PC-9 (cell line): ENCODE measurements around the gene ASIP. TPM values are rescaled to one million over a fixed set of nuclear protein-coding genes. Genes with fewer than 3 reads are reported as not detected.

ENCODE experiments used
- Bru-seq: library from RNA; stranded (reverse); fragments of 400-500 nt; gene quantifications from one replicate; lab custom pipeline; 2021; lab: Mats Ljungman, UMichigan
- BruChase-seq, 2 experiments: library from RNA; stranded (reverse); fragments of 400-500 nt; gene quantifications; one replicate each; lab custom pipeline; 2021; lab: Mats Ljungman, UMichigan
- BruUV-seq: library from RNA; stranded (reverse); fragments of 400-500 nt; replicated peaks from 2 replicates; lab custom pipeline; 2021; lab: Mats Ljungman, UMichigan
- CTCF ChIA-PET: fragments of 300-600 bp; sonication (Branson Sonifier 250); formaldehyde crosslinking; loops from one replicate; lab custom pipeline; 2022; ENCODE audit warnings: antibody characterized with exemption; lab: Charles Lee
- POLR2A ChIA-PET: fragments of 300-600 bp; sonication (Branson Sonifier 250); formaldehyde crosslinking; loops from one replicate; lab custom pipeline; 2022; ENCODE audit warnings: antibody characterized with exemption; ENCODE audit not compliant: unreplicated experiment; lab: Charles Lee
- DNase-seq, 2 experiments: peaks; one replicate each; pipeline versions ENCODE4 v3.0.0 to v3.0.0-alpha.2; 2015 to 2022; ENCODE audit warnings: mixed read lengths in 1 of 2
- H2AFZ ChIP-seq: fragments of 200-600 bp; sonication (generic); 2 replicates; pipeline ENCODE4 v1.8.1; 2017; ENCODE audit warnings: antibody characterized with exemption
- H3F3A ChIP-seq: fragments of 200-600 bp; sonication (generic); 2 replicates; pipeline ENCODE4 v1.8.1; 2017; ENCODE audit warnings: antibody characterized with exemption, mild to moderate bottlenecking, low read depth; ENCODE audit not compliant: insufficient read depth
- H3K27ac ChIP-seq: fragments of 200-600 bp; sonication (generic); 2 replicates; pipeline ENCODE4 v1.6.1; 2016; ENCODE audit warnings: mixed run types
- H3K27me3 ChIP-seq: fragments of 200-600 bp; sonication (generic); 2 replicates; pipeline ENCODE4 v1.6.1; 2016; ENCODE audit warnings: low read depth, mixed run types; ENCODE audit not compliant: insufficient read depth
- H3K36me3 ChIP-seq: fragments of 200-600 bp; sonication (generic); 2 replicates; pipeline ENCODE4 v1.6.1; 2016; ENCODE audit warnings: low read depth, mixed run types
- H3K4me1 ChIP-seq: fragments of 200-600 bp; sonication (generic); replicated peaks from 2 replicates; pipeline ENCODE4 v1.6.1; 2016; ENCODE audit warnings: mixed run types; ENCODE audit not compliant: insufficient read depth
- H3K4me2 ChIP-seq: fragments of 200-600 bp; sonication (generic); 2 replicates; pipeline ENCODE4 v1.6.1; 2017; ENCODE audit warnings: mixed run types
- H3K4me3 ChIP-seq: fragments of 200-600 bp; sonication (generic); 2 replicates; pipeline ENCODE4 v1.6.1; 2016; ENCODE audit warnings: mixed run types
- H3K79me2 ChIP-seq: fragments of 200-600 bp; sonication (generic); 2 replicates; pipeline ENCODE4 v1.6.1; 2017; ENCODE audit warnings: low read depth, mixed run types
- H3K9me2 ChIP-seq: fragments of 200-600 bp; sonication (generic); 2 replicates; pipeline ENCODE4 v1.8.1; 2017; ENCODE audit warnings: mild to moderate bottlenecking; ENCODE audit not compliant: insufficient read depth
- H3K9me3 ChIP-seq: fragments of 200-600 bp; sonication (generic); 2 replicates; pipeline ENCODE4 v1.8.1; 2016; ENCODE audit warnings: low read depth; ENCODE audit not compliant: insufficient read depth
- H4K20me1 ChIP-seq: fragments of 200-600 bp; sonication (generic); 2 replicates; pipeline ENCODE4 v1.8.1; 2017; ENCODE audit not compliant: insufficient read depth
- CTCF ChIP-seq: fragments of 200-600 bp; sonication (generic); conservative IDR thresholded peaks from 2 replicates; pipeline ENCODE4 v1.6.1; 2017; ENCODE audit warnings: mixed run types, antibody characterized with exemption, mild to moderate bottlenecking, moderate library complexity
- EZH2 ChIP-seq: fragments of 200-600 bp; sonication (generic); IDR thresholded peaks from 2 replicates; pipeline ENCODE4 v1.8.0; 2017; ENCODE audit warnings: antibody characterized with exemption, low read depth
- intact Hi-C: fragments of 100-400 bp; cut with micrococcal nuclease; formaldehyde crosslinking; loops from one replicate; pipeline ENCODE4 v1.10.0; 2022; ENCODE audit not compliant: unreplicated experiment
- long read RNA-seq: library from polyadenylated mRNA; stranded (forward); transcript quantifications from one replicate; pipeline ENCODE4 v2.0.0, GENCODE V29; 2022
- total RNA-seq: library from RNA; stranded (reverse); gene quantifications from 2 replicates; pipeline ENCODE4 v1.2.3, GENCODE V29; 2021

ASIP gene
- total RNA-seq = not detected in 2 replicates
- percentile 8 among the genes with signal in this experiment for Bru-seq, nascent RNA
- BruChase-seq, experiment 1, labeled RNA remaining after a 2-hour chase = percentile 7 among the genes with signal in this experiment
- BruChase-seq, experiment 2, labeled RNA remaining after a 6-hour chase = percentile 3 among the genes with signal in this experiment
- long read RNA-seq, partial matches to known transcripts = 0 of 21 reads
- long read RNA-seq, other reads (novel, unspliced or antisense) = 21 of 21 reads

GRCh38 chr20:34240693-34241615 lies at the start of gene ASIP:
Gene ASIP (plus strand): TSS chr20:34241423. CDS start chr20:34260375, 18,952 bp downstream.
- H3K27me3 ChIP-seq = no peaks in the 10 kb centered on the region
- no peaks in the 10 kb centered on the region for H4K20me1 ChIP-seq
- no peaks in the 10 kb centered on the region for H3K4me1 ChIP-seq
- no peak within 1 kb of the TSS for H3K4me2 ChIP-seq
- no peak within 1 kb of the TSS for H2AFZ ChIP-seq
- DNase-seq = no peak
- no peaks in the 10 kb centered on the region for H3K36me3 ChIP-seq
- CTCF ChIA-PET = no interaction called here
- H3K79me2 ChIP-seq = no peaks in the 10 kb centered on the region
- H3K9me3 ChIP-seq = peaks cover 15% of the 10 kb centered on the region
- H3K27ac ChIP-seq = no peak within 1 kb of the TSS
- no TSS peak for BruUV-seq
- H3F3A ChIP-seq = no peaks in the 10 kb centered on the region
- intact Hi-C loops = no loop called here
- H3K9me2 ChIP-seq = no peaks in the 10 kb centered on the region
- POLR2A ChIA-PET = interaction anchor here (0.7 kb wide), 1 partner anchor 1108 kb away, joined by 10 read pairs; no protein-coding TSS in a partner anchor
- H3K4me3 ChIP-seq = no peak within 1 kb of the TSS
- no peak for TF ChIP-seq EZH2
- no peak for TF ChIP-seq CTCF

- Histone ChIP-seq H3K9me3 (no peaks in the 10 kb centered on the region), H3F3A (no peaks in the 10 kb centered on the region), H3K9me2 (no peaks in the 10 kb centered on the region), H3K27me3 (0 out of 2 replicates have a peak, but pooled peaks cover 2% of the 10 kb centered on the region), H3K27ac (no peak overlapping the region), H4K20me1 (no peaks in the 10 kb centered on the region), H3K4me1 (no peaks in the 10 kb centered on the region), H3K4me3 (no peak overlapping the region), H3K4me2 (no peak overlapping the region), H3K79me2 (no peaks in the 10 kb centered on the region), H3K36me3 (no peaks in the 10 kb centered on the region), H2AFZ (no peak overlapping the region)
- no TSS peak for BruUV-seq
- CTCF ChIA-PET = no interaction called here
- DNase-seq = no peak
- POLR2A ChIA-PET = no interaction called here
- intact Hi-C loops = loop anchor here (5.0 to 10.0 kb wide), 2 partner anchors 212 to 514 kb away; no protein-coding TSS in a partner anchor
- no peak for TF ChIP-seq CTCF
- no peak for TF ChIP-seq EZH2
Measured at GRCh38 chr20:34193051-34193450, 48.2 kb upstream of the ASIP start.

GRCh38 chr20:34199183-34199582 lies 42.0 kb upstream of the ASIP start:
- BruUV-seq = no TSS peak
- Histone ChIP-seq H3K9me2 (no peaks in the 10 kb centered on the region), H3K4me3 (no peak overlapping the region), H2AFZ (no peak overlapping the region), H4K20me1 (no peaks in the 10 kb centered on the region), H3K36me3 (no peaks in the 10 kb centered on the region), H3K4me2 (no peak overlapping the region), H3K79me2 (no peaks in the 10 kb centered on the region), H3K9me3 (no peaks in the 10 kb centered on the region), H3F3A (no peaks in the 10 kb centered on the region), H3K27ac (no peak overlapping the region), H3K4me1 (no peaks in the 10 kb centered on the region), H3K27me3 (no peaks in the 10 kb centered on the region)
- ChIA-PET POLR2A (no interaction called here), CTCF (no interaction called here)
- intact Hi-C loops = loop anchor here (10.0 kb wide), 1 partner anchor 206 kb away; no protein-coding TSS in a partner anchor
- no peak for DNase-seq
- TF ChIP-seq EZH2 (no peak), CTCF (no peak)
